RKO (cell line): ENCODE data around the gene CEP170B.
"Not testable (repeated sequence)": the region's sequence is repeated elsewhere in the genome, so short reads cannot be mapped to it uniquely, and the experiment has no call there.

Experiments used
- DNase-seq: peaks from one replicate; pipeline ENCODE4 v3.0.0-alpha.2; 2016; ENCODE audit warnings: low spot score

Gene CEP170B

DNA sequence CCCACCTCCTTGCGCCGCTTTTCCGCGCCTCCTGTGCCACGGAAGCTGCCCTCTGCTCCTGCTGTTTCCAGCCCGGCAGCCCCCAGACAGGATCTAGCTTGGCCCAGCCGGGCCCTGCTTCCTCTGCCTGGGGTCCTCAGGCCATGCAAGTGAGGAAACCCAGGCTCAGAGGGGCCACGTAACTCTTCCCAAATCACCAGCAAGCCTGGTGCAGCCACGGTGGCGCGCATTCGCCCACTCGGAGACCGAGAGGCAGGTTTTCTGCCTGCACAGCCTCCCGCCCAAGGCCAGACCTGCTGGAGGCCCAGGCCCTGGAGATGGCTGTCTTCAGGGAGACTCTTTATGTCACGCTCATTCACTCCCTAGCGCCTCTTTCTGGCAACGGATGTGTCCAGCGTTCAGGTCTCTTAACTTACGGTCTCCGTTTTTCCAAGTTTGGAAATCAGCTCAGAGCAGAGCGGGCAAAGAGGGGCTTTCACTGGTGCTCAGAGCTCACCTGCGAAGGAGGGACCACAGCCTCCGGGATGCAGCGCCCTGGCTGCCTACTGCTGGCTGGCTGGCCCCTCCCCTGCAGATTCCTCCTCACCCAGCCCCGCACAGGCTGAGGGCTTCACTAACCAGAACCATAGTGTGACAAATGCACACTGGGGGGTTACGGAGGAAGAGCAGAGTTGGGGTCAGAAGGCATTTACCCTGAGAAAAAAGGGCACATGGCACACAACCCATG, 20.6 kb upstream of the CEP170B start:
- DNase-seq, result no peak

GRCh38 chr14:104845033-104845666, 19.9 kb upstream of the CEP170B start:
- DNase-seq, result no peak

DNA sequence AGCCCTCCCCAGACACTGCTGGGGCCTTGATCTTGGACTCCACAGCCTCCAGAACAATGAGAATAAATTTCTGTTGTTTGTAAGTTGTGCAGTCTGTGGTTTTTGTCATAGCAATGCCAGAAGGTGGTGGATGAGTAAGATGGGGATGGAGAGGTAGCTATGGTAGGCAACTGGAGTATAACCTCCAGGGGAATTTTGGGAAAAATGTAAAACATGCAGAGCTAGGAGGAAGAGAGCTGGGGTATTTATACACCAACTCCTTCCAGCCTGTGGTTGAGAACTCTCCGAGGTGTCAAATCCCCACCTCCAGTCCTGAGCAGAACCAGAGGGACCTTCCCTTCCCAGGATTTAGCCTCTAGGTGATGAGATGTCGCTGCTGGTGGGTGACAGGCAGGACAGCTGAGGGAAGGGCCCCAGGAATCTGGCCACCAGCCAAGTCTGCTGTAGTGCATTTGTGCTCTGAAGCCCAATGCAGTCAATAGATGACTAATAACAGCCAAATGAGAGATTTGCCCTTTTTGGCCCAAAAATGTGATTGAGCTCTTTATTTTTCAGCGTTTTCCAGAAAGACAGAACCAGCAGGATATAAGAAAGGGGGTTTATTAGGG, 19.1 kb upstream of the CEP170B start:
- DNase-seq, result no peak

- no peak for DNase-seq
These were observed 12.8 kb upstream of the CEP170B start for GRCh38 chr14:104852280-104852663.

DNA sequence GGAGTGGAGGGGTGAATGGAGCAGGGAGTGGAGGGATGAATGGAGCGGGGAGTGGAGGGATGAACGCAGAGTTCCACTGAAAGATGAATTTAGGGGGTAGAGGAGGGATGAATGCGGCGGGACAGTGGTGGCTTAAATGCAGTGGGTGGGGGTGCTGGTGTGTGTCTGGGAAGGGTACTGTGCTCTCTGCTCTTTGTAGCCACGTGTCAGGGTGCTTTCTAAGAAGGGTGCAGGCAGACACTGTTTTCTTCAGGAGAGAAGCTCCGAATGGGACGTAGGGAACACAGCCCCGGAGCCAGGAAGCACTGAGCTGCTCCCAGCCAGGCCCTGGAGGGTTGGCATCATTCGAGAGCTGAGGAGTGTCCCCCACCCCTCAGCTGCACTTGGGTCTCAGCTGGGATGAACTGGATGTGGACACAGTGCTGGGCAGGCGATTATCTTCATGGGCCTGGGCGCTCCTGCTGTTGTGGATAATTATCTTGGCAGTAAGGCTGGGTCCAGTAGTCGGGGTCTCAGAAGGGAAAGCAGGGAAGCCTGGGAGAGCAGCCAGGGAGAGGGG, 9.5 kb upstream of the CEP170B start:
- DNase-seq, result no peak

DNA sequence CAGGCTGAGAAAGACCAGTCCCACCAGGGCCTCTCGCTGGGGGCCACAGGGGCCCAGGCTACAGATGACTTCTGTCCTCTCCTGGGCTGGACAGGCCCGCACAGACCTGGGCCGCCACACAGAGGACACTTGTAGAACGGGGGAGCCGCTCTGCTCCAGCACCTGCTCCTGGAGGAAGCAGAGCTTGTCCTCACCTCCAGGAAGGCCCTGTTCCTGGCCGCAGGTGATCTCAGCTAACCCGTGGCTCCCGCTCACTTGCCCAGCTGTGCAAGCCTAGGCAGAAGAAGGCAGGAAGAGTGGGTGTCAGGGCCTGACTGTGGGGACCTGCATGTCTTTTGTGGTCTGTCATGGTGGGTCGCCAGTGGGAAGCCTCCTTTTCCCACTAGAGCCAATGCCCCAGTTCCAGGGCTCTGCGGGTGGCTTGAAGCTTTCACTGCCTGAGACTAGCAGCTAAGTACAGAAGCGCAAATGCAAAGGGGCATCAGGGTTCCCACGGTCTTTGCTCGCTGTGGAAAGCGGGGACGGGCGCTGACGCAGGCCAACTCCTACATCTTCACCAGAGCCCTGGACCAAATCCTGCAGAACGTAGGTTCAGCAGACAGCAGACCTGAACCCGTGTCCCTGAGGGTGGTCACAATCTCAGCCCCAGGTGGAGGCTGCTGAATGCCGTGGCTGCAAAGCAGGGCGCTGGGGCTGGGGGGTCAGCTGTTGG, 8.8 kb upstream of the CEP170B start:
- DNase-seq, result no peak

GRCh38 chr14:104856869-104857860, 7.9 kb upstream of the CEP170B start:
- no peak for DNase-seq

- DNase-seq, result not testable (repeated sequence)
These were observed 7.1 kb upstream of the CEP170B start for GRCh38 chr14:104857931-104858330.

DNA sequence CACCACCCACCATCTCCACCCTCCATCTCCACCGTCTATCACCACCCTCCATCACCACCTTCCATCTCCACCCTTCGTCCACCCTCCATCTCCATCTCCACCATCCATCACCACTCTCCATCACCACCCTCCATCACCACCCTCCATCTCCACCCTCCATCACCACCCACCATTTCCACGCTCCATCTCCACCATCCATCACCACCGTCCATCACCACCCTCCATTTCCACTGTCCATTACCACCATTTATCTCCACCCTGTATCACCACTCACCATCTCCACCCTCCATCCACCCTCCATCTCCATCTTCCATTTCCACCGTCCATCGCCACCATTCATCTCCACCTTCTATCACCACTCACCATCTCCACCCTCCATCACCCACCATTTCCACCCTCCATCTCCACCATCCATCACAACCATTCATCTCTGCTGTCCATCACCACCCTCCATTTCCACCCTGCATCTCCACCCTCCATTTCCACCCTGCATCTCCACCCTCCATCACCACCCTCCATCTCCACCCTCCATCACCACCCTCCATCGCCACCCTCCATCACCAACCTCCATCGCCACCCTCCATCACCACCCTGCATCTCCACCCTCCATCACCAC, 6.1 kb upstream of the CEP170B start:
- DNase-seq, result no peak

DNA sequence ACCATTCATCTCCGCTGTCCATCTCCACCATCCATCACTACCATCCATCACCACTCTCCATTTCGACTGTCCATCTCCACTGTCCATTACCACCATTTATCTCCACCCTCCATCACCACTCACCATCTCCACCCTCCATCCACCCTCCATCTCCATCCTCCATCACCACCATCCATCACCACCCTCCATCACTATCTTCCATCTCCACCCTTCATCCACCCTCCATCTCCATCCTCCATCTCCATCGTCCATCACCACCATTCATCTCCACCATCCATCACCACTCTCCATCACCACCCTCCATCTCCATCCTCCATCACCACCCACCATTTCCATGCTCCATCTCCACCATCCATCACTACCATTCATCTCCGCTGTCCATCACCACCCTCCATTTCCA, 5.2 kb upstream of the CEP170B start:
- DNase-seq, result no peak

GRCh38 chr14:104860414-104860813, 4.7 kb upstream of the CEP170B start:
- DNase-seq, result no peak

DNA sequence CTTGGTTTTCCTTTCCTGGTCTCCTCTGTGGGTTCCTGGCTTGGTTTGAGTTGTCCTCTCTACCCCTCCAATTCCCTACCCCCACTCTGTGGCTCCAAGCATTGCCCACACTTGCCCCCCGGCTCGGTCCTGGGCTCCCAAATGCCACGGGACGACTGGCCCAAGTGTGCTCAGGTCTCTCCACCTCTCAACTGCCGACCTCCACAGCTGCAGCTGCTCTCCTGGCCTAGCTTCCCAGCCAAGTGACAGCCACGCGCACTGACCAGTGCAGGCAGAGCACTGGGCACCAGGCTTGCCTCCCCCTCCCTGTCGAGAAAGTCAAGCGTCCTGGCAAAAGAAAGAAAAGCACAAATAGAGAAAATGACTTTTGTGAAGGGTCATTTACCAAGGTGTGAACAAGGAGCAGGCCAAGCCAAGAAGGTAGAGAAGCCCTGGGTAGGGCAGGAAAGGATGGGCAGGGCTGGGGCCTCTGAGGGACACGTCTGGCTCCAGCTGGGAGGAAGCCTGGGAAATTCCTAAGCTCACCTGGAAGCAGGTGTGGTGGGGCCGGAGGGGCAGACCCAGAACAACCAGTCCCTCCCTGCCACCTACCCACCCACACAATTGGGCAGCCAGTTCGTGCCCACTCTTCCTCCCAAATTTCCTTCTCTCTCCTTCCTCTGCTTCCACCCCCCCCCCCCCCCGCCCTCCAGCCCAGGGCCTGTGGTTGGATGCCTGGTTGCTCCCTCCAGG, 1.8 kb upstream of the CEP170B start:
- DNase-seq, result no peak

GRCh38 chr14:104863923-104864266, 1.2 kb upstream of the CEP170B start:
- DNase-seq, result no peak

DNA sequence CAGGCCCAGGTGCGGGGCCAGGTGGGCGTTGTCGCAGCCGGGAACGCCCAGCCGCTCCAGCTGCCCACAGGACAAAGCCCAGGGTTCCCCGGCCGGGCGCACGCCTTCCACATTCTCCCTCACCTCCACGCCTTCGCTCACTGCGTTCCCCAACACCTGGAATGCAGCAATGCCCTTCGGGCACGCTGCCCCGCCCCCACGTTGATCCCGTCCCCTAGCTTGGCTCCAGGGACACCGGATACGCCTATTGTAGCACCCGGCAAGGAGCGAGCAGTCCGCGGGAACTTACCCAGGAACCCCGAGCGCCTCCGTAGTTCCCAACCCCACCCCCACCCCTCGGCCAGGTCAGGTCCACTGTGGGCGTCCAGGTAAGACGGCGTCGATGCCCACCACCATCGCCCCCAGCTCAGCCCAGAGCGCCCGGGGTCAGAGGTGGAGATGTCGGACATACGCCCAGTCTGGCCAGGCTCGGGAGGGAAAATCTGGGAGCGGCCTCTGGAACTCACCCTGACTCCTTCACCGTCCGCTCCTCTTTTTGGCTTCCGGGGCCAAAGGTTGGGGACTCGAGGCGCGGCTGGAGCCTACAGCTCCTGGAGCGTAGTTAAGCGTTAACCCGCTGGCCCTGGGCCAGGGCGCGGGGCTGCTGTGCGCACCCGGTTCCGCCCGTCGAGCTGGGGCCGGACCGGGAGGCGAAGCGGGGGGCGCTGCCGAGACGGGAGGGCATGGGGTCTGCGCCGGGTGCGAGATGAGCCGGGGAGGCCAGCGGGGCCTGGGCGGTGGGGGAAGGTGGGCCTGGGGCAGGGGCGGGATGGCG, 594 bp upstream of the CEP170B start:
- DNase-seq, result peak; percentile 62

DNA sequence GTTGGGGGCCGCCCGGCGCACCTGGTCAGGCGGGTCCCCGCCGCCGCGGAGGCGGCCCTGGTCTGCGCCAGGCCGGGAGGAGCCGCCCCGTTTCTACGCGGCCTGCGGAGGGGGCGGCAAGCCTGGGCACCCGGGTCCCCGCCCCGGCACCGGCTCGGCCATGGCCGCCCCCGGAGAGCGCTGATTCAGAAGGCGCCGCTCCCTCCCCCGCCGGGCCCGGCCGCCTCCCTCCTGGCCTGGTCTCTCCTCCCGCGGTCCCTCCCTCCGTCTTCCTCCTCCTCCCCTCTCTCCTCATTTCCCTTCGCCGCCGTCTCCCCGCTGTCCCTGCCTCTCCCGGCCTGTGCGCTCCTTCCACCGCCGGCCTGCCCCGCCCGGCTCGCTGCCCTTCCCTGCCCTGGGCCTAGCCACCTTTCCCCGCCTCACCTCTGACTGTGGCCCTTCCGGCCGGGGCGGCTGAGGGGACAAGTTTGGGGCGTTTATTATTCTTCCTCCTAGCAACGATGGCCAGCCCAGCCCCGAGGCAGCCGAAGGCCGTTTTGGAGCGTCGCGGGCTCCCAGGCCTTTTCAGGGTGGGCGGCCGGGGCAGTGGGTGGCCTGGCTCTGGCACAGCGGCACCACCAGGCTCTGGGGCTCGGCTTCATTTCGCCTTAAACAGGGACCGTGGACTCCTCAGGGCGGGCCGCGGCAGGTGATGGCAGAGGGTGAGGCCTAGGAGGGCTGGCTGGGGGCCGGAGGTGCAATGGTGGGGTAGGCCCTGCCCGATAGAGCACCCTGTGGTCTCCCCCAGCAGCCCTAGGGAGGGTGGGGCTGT, 768 bp downstream of the CEP170B start:
- peak; percentile 64 for DNase-seq

DNA sequence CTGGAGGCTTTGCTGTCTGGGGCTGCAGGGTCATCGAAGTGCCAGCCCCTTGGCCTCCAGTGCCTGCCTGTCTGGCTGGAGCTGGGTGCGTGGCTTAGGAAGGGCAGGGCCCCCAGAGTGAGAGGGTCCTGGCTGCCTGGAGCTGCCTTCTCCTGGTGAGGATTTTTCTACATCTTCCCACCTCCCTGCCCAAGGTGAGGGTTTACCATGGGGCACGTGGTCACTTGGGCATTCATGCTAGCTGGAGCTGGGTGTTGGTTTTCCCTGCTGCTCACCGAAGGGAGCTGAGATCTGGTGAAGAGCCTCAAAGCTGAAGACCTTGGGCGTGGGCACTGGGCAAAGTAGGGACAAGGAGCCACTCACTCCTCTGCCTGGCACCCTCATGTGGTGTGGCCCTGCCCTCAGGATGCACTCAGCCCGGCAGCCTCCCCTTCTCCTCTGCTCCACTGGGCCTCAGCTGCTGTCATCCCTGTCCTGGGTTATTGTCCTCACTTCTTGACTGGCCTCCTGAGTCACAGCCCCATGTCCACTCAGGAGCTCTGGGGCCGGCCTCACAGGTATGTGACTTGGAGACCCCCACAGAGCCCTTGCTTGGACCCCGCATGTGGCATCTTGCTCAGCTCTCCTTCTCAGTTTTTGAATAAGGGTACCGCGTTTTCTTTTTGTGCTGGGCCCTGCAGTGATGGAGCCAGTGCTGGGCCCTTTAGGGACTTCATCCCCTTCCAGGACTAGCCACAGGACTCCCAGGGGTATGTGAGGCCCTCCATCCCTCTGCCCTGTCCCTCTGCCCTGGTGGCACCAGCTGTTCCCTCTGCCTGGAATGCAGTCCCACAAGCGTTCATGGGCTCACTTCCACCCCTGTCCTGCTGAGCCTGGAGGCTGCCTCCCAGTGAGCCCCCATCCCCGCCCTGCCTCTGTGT, 1.6 kb downstream of the CEP170B start:
- DNase-seq, result peak; percentile 21

- no peak for DNase-seq
These were observed 2.4 kb downstream of the CEP170B start for GRCh38 chr14:104867371-104868059.
